Activated CD4-positive, alpha-beta T cell treated with anti-CD3 and anti-CD28 coated beads, Interleukin-2, Interleukin-4, amounts not matched to agents 100 ng/mL and 50 ng/mL, durations not matched to agents 16 hours and 8 hours (primary cell): ENCODE results near the gene RBKS.

ENCODE experiments used
- DNase-seq: peaks from one replicate; pipeline ENCODE4 v3.0.0-alpha.2; 2020; ENCODE audit warnings: low spot score

Gene RBKS

DNA sequence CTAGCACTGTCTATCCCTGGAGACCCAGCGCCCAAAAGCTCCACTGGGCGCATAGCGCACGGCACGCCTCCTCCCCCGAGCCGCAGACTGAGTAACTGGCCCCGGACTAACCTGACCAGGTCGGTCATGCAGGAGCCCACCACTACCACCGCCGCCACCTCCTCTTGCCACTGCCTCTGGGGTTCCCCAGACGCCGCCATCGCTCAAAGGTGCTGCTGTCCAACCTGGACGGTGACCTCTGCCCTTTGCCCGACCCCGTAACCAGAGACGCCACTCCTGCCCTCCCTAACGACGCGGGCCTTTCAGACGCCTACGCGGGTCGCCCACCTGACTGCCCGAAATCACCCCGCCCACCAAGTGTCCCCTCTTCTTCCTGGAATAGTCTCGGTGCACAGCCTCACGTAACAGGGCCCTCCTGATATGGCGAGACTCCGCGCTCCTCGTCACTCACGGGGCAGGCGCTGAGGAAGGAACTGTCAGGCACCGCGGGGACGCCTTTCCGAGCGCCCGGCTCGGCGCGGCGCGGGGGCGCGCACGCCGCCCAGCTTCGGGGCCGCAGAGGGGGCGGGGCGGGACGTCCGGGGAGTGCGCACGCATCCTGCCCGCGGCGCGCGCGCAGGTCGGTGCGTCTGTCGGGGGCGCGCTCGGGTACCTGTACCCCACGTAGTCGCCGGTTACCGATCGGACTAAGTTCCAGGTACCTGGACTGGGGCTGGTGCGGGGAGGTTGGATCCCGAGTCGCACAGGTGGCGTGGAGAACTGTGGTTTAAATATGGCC is at the start of gene RBKS, which contains the start of gene BABAM2:
Gene RBKS (minus strand): TSS at position 242 of the 778 bp plus-strand sequence. CDS start 42 bp downstream, at position 200.
Gene BABAM2 (plus strand): TSS at position 584 of the 778 bp plus-strand sequence. CDS start 3,828 bp downstream, outside the sequence.
- peak; percentile 87 for DNase-seq

DNA sequence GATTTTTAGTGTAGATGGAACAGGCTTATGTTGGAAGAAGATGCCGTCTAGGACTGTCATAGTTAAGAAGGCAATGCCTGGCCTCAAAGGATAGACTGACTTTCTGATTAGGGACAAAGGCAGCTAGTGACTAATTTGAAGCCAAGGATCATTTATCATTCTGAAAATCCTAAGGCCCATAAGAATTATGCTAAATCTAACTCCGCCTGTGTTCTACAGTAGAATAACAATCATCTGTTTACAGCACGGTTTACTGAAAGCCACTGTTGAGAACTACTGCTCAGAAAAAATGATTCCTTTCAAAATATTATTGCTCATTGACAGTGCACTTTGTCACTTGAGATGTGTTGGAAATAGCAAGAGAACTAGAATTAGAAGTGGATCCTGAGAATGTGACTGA is 44.8 kb upstream of the RBKS start:
- no peak for DNase-seq

DNA sequence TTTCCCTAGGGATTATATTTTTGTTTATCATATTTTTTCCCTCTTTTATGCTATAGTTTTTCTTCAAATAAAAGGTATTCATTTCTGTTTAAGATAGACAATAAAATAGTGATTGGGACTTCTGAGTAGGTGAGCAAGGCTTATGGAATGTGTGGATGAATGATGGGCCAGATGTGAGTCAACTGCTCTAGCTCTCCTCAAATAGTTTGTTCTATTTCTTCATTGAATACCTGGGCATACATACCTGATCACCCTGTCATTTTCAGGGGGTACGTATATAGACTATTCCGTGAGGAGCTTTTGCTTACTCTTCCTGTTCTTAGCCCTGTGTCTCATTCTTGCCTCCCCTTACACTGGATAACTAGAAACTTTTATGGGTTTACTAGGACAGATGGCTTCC is 42.2 kb upstream of the RBKS start:
- DNase-seq = no peak

DNA sequence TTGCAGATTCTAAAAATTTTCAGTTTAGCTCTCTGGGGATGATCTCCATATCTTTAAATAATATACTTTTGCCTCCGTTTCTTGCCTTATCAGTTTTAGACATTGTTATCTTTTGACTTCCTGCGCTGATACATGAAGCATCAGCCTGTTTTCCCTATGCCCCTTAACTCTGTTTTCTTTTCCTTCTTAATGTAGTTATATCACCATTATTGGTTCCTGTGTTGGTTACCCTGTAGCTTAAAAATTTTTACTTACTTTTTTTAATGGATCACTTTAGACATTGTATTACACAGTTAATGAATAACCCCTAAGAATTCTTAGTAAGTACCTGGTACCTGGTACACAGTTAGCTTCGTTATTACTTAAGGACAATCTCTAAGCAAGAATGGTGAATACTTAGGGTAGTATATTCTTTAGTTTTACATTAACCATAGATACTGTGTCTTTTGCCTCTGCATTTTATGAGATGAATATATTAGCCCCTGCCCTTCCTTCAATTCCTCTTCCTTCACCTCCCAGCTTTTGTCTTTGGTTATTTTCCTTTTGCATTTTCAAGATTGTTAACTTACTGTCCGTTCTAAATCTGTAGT is 41.3 kb upstream of the RBKS start:
- DNase-seq = no peak

DNA sequence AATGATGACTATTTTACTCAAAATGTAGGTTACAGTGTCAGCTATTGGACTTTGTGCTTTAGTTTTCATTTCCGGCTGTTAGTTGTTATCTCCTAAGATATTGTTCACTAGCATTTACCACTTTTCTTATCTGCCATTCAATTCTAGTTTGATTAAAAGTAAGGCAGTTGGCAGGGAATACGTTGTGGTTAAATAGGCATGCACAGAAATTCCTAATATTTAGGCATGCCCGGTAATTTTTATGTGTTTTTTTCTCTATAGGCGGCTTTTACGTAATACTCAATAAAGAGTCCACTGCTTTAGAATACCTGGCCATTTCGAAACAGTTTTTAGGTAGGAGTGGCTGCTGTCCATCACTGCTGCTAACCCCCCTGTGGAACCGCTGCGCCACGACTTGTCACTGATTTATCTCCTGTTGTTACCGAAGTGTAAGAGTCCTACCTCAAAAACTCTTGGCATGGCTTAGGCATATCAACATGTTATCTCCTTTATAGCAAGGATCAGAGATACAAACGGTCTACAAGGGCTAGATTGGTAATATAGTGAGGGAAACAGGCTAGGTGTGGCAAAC is 39.8 kb upstream of the RBKS start:
- no peak for DNase-seq

DNA sequence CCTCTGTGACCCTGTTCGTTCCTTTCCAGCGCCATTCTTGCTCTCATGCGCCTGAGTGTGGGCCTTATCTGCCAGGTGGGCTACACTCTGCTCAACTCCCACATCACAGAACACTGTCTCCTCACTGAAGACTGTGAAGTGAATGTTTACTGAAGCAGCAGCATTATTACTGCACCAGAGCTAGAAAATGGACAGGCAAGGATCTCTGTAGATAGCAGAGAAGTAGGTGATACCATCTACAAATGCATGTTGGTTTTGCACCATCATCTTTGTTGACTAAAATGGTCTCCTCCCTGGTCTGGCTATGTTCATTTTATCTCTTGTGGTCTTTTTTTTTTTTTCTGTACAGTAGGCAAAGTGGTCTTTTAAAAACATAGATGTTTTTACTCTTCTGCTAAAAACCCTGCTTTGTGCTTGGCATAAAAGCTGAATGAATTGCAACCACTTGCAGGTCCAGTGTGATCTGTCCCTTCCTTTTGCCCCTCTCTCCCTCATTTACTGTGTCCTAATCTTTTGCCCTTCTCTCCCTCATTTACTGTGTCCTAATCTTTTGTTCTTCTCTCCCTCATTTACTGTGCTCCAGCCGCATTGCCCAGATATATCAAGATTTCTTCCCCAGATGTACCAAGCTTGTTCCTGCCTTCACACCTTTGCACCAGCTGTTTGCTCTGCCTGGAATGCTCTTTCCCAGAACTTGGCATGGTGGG is 35.7 kb upstream of the RBKS start:
- DNase-seq = no peak

DNA sequence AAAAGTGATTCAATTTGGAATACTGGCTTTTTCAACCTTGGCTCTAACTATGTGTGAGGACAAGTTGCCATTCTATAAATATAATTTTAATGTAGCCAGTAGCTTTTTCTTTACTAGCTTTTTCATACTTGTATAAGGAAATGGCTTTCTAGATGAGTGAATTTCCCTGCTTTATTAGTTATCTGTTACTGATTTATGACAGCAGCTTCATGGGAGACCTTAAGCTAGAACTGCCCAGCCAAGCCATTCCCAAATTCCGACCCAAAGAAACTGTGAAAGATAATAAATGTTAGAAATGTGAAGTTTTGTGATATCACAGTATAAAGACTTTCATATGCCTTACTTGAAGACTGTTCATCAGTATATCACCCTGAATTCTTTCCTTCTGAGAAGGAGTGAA is 32.7 kb upstream of the RBKS start:
- DNase-seq = no peak

DNA sequence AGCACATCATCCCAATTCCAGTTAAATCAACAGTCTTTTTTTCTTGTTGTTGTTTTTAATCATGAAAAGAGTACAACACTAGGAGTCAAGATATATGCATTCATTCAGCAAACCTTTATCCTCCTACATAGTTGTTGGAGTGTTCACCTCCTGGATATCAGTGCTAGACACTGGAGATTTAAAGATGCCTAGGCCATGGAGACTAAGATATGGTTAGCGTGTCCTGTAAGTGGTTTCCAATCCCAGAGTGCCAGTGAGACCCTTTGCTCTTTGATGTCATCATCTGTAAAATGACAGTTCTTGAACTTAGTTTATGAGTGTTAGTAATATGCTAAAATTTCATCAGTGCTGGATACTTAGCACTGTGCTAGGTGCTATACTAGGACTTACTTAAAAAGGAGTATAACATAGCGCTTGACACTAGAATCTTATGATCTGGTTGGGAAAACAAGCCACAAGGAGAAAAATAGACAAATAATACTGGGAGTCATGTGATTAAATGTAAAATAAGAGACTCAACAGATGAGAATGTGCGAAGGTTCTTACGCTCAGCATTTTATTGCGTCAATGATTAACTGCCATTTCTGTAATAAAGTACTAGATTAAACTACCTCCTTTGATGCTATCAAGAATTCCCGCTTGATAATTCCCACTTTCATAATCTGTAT is 31.8 kb upstream of the RBKS start:
- DNase-seq = no peak

DNA sequence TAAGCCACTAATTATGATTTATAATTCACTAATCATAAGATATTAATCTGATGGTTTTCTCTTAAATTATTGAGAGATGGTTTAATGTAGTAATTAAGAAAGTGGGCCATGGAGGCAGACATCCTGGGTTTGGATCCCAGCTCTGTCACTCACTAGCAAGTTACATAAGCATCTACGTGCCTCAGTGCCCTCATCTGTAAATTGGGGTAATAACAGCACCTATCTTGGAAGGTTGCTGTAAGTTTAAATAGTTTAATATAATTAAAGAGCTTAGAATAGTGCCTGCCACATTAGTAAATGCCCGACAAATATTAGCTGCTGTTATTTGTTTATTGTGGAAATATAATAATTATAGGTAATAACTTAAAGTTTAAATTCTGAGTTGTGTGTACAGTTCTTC is 31.2 kb upstream of the RBKS start:
- no peak for DNase-seq

DNA sequence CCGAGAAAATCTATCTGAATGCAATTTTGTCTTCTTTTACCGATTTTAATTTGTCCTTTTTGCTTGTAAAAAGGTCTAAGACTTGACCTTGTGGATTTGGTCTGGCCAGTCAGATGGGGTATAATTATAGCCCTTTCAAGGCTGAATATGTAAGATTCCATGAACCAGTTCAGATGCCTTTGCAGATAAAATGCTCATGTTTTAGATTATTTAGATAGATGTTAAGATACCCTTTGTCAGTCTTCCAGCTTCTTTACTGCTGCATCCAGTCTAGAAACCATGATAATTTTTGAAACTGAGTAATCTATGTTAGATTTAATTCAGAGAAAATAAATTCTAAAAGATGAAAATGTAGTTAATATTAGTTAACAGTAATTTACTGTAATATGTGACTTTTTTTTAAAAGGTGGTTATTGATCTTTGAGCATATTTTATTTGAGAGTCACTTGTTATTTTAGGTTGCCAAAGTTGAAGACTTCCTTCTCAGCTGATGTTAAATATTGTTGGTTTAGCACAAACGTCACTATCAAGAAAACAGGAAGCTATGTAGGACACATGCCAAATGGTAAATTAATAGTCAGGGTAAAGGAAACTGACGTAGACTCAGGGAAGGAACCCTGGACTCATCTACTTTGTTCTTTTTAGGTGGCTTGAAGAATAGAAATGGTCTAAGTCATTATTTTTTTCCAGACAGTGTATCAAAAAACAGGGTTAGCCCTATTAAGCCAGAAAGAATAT is 30.1 kb upstream of the RBKS start:
- no peak for DNase-seq

DNA sequence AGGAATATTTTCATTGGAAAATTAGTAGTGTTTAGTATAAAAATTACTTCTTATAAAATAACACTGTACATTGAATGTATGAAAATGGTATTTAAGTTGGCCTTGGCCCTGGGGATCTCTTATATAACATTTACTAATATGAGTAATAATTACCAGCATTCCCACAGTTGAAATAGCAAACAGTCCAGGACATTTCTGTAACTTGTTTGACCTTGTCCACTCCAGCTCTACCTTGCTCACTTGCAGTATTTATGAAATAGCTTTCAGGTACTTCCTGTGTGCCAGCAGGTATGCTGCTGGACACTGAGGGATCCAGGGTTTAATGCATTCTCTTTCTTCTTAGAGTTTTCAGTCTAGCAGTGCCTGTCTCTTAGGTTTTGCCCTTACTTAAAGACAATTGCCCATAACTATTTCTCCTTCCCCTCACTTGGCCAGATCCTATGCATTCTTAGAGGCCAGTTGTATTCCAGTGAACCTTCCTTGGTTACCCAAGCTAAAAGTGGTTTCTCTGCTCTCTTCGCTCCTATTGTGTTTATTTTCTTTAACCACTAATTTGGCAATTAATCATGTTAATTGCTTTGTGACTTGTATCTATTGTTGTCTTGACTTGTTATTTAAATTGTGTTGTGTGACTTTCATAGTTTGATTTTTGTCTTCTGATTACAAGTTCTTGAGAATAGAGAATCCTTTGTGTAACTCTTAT is 26.3 kb upstream of the RBKS start:
- no peak for DNase-seq

DNA sequence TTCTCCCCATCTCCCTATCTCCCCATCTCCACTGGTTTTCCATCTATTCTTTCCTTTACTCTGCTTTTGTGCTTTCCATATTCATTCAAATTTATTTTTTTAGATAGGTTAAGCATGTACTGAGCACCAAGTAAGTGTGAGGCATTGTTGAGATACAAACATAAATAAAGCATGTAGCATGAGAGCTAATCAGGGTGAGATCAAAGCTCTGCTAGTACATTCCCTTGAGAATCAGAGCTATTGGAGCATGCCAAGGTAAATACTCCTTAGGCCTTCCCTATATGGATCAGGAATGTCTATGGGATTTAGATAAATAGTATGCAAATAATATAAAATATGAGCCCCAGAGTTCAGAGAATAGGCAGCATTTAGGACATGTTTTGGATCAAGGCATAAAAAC is 25.7 kb upstream of the RBKS start:
- DNase-seq = no peak

DNA sequence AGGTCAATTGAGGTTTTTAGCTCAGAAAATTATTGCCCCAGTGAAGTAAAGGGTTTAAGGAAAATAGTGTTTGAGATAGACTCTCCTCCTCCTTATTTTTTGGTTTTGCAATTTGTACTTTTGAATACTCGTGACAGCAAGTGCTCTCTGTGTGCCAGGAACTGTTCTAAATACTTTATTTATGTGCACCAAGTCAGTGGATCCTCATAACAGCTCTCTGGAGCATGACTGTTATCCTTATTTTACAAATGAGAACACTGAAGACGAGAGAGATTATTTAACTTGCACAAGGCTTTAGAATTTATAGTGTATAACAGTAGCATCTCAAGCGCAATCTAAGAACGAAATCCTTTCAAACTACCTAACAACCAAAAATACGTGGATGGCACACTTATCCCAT is 25.0 kb upstream of the RBKS start:
- DNase-seq = no peak

DNA sequence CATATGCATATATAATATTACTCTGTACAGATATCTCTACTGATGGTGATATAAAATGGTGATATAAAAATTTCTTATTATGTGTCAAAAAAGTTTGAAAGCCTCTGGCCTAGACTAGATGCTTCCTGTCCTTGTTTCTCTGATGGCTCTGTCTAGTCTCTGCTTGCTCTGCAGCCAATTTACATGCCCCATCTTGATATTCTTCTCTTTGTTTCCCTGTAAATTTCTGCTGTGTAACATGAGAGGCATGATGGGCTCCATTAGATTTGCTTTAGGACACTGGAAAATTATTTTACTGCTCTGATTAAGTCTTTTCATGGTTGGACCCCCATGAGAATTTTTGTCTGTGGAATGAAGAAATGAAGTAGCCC is 24.6 kb upstream of the RBKS start:
- DNase-seq = no peak

DNA sequence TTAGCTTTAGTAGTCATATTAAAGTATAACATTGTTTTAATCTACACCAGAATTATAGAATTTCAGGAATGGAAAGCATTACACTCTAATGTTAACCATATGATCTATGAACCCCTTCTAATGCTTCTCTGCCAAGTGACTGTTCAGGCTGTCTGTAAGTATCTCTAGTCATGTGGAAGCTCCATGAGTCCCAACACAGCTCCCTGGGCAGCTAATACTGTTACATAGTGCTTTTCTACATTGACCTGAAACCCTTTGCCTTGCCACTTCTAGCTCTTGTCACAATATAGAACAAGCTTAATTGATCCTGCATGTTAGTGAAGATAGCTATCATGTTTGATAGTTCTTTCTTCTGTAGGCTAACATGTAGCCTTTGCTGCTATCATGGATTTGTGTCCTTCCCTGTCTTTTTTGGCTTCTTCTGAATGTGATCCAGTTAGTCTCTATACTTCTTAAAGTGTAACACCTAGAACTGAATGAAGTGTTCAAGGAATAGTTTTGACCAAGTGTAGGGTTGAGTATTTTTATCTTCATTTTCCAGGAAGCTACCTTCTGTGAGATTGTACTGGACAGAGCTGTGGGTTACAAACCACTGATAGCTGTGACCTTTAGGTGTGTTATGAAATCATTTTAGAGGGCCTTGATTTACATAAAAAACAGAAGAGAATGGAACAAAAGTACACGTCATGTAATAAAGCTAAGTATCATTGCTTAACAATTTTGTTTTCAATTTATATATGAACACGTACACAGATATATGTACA is 24.0 kb upstream of the RBKS start:
- no peak for DNase-seq

DNA sequence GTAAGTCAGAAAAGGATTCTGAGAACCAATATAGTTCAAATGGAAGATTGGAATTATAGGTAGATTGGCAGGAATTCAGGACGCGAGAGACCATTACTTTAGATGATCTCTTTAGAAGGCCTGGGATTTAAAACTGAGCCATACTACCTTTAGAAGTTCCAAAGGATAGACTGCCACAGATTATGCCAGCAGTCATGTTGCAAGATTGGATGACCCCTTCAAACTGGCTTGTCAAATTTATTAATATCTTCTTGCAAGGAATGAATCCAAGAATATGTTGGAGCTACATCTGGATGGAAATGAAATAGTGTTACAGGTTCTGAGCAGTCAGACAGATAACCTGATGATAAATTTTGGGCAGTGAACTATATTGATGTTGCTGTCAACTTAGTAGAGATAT is 22.3 kb upstream of the RBKS start:
- no peak for DNase-seq

DNA sequence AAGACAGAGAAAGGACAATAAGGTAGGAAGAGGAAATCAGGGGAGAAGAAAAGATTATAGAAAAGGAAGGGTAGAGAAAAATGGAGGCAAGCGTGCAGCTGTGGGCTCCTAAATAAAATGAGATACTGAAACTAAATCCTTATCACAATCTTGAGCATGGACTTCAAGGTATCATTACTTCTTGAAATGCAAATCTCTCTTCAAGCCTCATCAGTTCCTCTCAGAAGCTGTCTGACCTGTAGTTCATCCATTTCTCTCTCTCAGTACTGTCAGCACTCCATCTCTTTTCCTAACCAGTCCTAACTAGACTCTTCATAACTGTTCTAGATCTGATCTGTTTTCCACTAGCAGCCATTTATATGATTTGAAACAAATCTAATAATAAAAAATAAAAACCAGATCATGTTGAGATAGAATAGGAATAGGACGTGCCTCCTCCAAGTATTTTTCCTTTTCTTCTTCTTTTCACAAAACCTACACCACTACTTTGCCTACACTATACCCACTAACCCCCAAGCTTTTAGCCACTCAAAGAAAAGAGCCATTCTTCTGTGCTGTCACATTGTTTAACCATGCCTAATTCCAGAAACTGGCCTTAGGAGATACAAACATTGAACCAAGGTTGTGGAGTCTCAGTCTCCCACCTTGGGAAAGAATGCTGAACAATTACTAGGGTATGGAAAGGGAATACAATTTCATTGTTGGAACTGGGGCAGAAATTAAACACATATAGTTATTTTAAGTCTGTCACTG is 21.4 kb upstream of the RBKS start:
- DNase-seq = no peak

DNA sequence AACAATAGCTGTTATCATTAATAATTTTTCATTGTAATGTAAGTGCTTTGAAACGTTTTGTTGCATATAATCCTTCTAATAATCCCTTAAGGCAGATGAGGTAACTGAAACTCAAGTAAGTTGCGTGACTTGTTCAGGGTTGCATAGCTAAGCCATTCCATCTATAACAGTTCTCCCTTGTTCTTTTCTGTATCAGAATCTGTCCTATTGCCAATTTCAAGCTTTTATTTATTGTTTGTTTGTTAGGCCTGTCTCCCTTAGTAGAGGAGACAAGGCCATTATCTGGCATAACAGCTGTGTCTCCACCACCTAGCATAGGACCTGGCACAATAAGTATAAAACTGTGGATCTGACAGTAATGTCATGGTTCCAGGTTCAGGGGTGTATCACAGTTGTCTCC is 19.7 kb upstream of the RBKS start:
- no peak for DNase-seq

DNA sequence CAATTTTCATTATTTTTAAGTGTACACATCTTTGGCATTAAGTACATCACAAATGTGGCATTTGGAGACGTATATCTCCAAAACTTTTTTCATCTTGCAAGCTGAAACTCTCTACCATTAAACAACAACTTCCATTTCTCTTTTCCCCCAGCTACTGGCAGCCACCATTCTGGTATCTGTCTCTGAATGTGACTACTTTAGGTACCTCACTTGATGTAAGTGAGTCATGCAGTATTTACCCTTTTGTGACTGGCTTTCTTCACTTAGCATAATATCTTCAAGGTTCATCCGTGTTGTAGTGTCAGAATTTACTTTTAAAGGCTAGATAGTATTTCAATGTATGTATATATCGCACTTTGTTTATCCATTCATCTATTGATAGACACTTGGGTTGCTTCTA is 17.4 kb upstream of the RBKS start:
- no peak for DNase-seq

DNA sequence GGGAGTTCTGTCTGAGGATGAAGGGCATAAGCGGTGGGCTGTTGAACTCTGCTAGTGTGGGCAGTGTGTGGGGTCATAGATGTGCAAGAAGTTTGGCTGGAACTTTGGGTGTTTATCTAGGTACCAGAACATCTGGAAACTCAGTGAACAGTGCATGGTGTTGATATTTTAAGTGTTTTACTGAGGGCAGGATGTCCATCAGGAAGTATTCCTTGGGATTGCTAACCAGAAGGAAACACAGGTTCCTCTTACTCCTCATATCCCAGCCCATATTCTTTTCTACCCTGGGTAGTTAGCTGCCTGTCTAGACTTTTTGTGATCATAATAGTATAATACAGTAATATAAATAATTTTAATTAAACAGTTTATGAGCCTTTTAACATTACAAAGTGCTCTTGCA is 15.9 kb upstream of the RBKS start:
- DNase-seq = no peak
